ENCODE results near the gene BST2. TPM values are rescaled to one million over a fixed set of nuclear protein-coding genes. Genes with fewer than 3 reads are reported as not detected.
A peak's percentile ranks its signal among the peaks of the same experiment; 100 is the strongest.

Gene BST2
- total RNA-seq, 1 experiment from 2014 or later, result 22.8 TPM

DNA sequence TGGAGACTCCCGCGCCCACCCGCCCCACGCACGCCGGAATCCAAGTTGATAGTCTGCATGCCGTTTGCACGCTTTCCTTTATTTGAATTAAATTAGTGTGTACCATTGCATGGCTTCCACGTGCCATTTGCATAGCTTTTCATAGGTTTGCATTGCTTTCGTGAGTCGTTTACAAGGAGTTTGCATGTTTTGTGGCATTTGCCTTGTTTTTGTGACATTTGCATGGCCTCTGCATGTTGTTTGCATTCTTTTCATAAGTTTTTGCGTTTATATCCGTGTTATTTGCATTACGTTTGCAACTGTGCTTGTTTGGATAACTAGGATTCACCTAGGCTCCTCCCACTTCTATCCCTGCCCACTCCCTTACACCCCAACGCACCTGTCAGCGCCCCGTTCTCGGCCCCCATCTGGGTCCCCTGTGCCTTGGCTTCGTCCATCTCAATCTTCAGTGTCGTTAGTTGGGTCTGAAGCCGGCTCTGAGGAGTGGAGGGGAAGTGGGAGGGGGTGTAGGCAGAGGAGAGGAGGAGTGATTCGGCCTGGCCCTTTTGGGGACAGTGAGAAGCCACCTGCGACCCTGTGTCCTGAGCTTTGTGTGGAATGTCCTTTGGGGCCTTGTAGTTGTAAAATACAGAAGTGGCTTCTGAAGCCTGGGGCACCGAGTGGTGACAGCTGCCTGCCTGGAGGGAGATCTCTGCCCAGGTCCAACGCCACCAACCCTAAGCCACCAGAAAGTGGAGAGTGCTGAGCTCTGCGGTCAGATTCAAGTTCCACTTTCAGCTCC, 13.9 kb downstream of the BST2 start (continued):
- TF ChIP-seq, protein P1, sequence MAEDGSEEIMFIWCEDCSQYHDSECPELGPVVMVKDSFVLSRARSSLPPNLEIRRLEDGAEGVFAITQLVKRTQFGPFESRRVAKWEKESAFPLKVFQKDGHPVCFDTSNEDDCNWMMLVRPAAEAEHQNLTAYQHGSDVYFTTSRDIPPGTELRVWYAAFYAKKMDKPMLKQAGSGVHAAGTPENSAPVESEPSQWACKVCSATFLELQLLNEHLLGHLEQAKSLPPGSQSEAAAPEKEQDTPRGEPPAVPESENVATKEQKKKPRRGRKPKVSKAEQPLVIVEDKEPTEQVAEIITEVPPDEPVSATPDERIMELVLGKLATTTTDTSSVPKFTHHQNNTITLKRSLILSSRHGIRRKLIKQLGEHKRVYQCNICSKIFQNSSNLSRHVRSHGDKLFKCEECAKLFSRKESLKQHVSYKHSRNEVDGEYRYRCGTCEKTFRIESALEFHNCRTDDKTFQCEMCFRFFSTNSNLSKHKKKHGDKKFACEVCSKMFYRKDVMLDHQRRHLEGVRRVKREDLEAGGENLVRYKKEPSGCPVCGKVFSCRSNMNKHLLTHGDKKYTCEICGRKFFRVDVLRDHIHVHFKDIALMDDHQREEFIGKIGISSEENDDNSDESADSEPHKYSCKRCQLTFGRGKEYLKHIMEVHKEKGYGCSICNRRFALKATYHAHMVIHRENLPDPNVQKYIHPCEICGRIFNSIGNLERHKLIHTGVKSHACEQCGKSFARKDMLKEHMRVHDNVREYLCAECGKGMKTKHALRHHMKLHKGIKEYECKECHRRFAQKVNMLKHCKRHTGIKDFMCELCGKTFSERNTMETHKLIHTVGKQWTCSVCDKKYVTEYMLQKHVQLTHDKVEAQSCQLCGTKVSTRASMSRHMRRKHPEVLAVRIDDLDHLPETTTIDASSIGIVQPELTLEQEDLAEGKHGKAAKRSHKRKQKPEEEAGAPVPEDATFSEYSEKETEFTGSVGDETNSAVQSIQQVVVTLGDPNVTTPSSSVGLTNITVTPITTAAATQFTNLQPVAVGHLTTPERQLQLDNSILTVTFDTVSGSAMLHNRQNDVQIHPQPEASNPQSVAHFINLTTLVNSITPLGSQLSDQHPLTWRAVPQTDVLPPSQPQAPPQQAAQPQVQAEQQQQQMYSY (CRISPR knock-in tag; IDR thresholded peaks at IDR 0.05), result no peak
- TF ChIP-seq IRF2 (CRISPR knock-in tag; IDR thresholded peaks at IDR 0.05; ENCODE audit: borderline replicate concordance, low read depth) (no peak), CBFB (CRISPR knock-in tag; IDR thresholded peaks at IDR 0.05; ENCODE audit: low read depth) (no peak), CREB1 (CRISPR knock-in tag; IDR thresholded peaks at IDR 0.05) (no peak), NR1H2 (CRISPR knock-in tag; IDR thresholded peaks at IDR 0.05) (no peak), ZNF317 (CRISPR knock-in tag; IDR thresholded peaks at IDR 0.05; ENCODE audit: borderline replicate concordance, low read depth) (no peak), ZNF138 (CRISPR knock-in tag; conservative IDR thresholded peaks at IDR 0.05) (no peak), ZNF219 (CRISPR knock-in tag; IDR thresholded peaks at IDR 0.05; ENCODE audit: borderline replicate concordance) (no peak)

DNA sequence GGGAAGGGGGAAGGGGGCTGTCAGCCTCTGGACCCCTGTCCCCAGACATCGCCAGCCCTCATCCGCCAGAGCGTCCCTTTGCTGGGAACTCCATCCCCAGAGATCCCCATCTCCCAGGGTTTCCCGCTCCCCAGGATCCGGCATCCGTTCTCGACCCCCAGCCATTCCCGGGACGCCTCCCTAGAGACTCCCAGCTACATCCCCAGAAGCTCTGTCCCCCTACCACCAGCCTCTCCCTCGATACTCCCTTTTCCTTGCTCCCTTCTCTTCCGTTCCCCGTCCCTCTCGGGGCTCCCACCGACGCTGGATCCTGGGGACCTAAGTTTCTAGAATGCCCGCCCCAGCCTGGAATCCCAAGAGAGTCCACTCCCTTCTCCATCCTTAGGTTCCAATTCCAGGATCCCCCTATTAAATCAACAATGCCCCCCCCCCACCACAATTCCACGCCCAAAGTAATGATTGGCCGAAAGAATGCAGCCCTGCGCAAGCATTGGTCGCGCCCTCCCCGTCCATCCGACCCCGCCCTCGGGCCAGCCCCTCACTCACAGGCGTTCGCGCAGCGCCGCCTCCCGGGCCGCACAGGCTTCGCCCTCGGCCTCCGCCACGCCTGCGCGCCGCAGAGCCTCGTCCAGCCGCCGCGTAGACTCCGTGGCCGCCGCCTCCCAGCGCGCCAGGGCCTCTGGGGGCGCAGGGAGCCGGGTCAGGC, 14.6 kb downstream of the BST2 start:
- peak; percentile 93 for ATAC-seq
- H3K9me3 Mint-ChIP-seq, result peaks cover 9% of the 10 kb centered on the region
- H3K27ac Mint-ChIP-seq, result peak overlapping the region; percentile 95
- peaks cover 3% of the 10 kb centered on the region; the same call in 1 of the 2 replicates for H3K36me3 Mint-ChIP-seq
- peaks cover 25% of the 10 kb centered on the region for H3K27me3 Mint-ChIP-seq (ENCODE audit: low read depth)
- peaks cover 13% of the 10 kb centered on the region for H3K4me1 Mint-ChIP-seq
- ChIA-PET POLR2A (interaction anchor here (0.7 to 0.8 kb wide), 2 partner anchors 13 to 335 kb away, joined by 3 read pairs; no protein-coding TSS in a partner anchor), CTCF (interaction anchor here (0.6 to 4.2 kb wide), 27 partner anchors 10 to 1349 kb away, joined by 3 to 17 read pairs (median 4); partner anchors contain the start of genes BST2, DDA1, MRPL34 and MVB12A)
- peak; percentile 98 for DNase-seq (ENCODE audit: low spot score)
- peak overlapping the region; percentile 98 for H3K4me3 Mint-ChIP-seq
- TF ChIP-seq EMX1 (CRISPR knock-in tag; IDR thresholded peaks at IDR 0.05) (0 out of 2 replicates have a peak, but pooled peaks have one; percentile 43), ZNF121 (CRISPR knock-in tag; IDR thresholded peaks at IDR 0.05) (no peak), FOXK1 (CRISPR knock-in tag; IDR thresholded peaks at IDR 0.05) (peak; percentile 60), SOX15 (CRISPR knock-in tag; IDR thresholded peaks at IDR 0.05) (no peak), ATF1 (CRISPR knock-in tag; IDR thresholded peaks at IDR 0.05) (no peak), MYBL2 (CRISPR knock-in tag; IDR thresholded peaks at IDR 0.05) (peak; percentile 67; the same call in 1 of the 2 replicates), RORB (CRISPR knock-in tag; IDR thresholded peaks at IDR 0.05) (no peak), NFATC4 (CRISPR knock-in tag; IDR thresholded peaks at IDR 0.05) (no peak), ZBTB21 (CRISPR knock-in tag; IDR thresholded peaks at IDR 0.05; ENCODE audit: borderline replicate concordance) (no peak), FOXP1 (CRISPR knock-in tag; IDR thresholded peaks at IDR 0.05; ENCODE audit: borderline replicate concordance) (peak; percentile 74; the same call in 1 of the 2 replicates), PRRX2 (CRISPR knock-in tag; IDR thresholded peaks at IDR 0.05) (no peak), GRHL2 (CRISPR knock-in tag; IDR thresholded peaks at IDR 0.05; ENCODE audit: insufficient replicate concordance, severe bottlenecking) (no peak), ESRRA (CRISPR knock-in tag; IDR thresholded peaks at IDR 0.05; ENCODE audit: borderline replicate concordance) (no peak), GABPB1 (CRISPR knock-in tag; IDR thresholded peaks at IDR 0.05) (no peak), KAT7 (CRISPR knock-in tag; IDR thresholded peaks at IDR 0.05; ENCODE audit: borderline replicate concordance) (no peak), TP53 (CRISPR knock-in tag; IDR thresholded peaks at IDR 0.05) (no peak)
- TF ChIP-seq, protein P2, sequence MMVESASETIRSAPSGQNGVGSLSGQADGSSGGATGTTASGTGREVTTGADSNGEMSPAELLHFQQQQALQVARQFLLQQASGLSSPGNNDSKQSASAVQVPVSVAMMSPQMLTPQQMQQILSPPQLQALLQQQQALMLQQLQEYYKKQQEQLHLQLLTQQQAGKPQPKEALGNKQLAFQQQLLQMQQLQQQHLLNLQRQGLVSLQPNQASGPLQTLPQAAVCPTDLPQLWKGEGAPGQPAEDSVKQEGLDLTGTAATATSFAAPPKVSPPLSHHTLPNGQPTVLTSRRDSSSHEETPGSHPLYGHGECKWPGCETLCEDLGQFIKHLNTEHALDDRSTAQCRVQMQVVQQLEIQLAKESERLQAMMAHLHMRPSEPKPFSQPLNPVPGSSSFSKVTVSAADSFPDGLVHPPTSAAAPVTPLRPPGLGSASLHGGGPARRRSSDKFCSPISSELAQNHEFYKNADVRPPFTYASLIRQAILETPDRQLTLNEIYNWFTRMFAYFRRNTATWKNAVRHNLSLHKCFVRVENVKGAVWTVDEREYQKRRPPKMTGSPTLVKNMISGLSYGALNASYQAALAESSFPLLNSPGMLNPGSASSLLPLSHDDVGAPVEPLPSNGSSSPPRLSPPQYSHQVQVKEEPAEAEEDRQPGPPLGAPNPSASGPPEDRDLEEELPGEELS (CRISPR knock-in tag; IDR thresholded peaks at IDR 0.05), result peak; percentile 80
- TF ChIP-seq, protein P3, sequence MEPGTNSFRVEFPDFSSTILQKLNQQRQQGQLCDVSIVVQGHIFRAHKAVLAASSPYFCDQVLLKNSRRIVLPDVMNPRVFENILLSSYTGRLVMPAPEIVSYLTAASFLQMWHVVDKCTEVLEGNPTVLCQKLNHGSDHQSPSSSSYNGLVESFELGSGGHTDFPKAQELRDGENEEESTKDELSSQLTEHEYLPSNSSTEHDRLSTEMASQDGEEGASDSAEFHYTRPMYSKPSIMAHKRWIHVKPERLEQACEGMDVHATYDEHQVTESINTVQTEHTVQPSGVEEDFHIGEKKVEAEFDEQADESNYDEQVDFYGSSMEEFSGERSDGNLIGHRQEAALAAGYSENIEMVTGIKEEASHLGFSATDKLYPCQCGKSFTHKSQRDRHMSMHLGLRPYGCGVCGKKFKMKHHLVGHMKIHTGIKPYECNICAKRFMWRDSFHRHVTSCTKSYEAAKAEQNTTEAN (CRISPR knock-in tag; IDR thresholded peaks at IDR 0.05), result 0 out of 2 replicates have a peak, but pooled peaks have one; percentile 47
- TF ChIP-seq, protein P4, sequence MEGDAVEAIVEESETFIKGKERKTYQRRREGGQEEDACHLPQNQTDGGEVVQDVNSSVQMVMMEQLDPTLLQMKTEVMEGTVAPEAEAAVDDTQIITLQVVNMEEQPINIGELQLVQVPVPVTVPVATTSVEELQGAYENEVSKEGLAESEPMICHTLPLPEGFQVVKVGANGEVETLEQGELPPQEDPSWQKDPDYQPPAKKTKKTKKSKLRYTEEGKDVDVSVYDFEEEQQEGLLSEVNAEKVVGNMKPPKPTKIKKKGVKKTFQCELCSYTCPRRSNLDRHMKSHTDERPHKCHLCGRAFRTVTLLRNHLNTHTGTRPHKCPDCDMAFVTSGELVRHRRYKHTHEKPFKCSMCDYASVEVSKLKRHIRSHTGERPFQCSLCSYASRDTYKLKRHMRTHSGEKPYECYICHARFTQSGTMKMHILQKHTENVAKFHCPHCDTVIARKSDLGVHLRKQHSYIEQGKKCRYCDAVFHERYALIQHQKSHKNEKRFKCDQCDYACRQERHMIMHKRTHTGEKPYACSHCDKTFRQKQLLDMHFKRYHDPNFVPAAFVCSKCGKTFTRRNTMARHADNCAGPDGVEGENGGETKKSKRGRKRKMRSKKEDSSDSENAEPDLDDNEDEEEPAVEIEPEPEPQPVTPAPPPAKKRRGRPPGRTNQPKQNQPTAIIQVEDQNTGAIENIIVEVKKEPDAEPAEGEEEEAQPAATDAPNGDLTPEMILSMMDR (IDR thresholded peaks at IDR 0.05), result no peak
